ENCODE data around the gene ACOT8.

ACOT8 gene

GRCh38 chr20:45816951-45817350, 40.2 kb downstream of the ACOT8 start:
- TF ChIP-seq CTCF (IDR thresholded peaks at IDR 0.05) = no peak
- H3K27me3 ChIP-seq = peaks cover 6% of the 10 kb centered on the region
- H3K27ac ChIP-seq = no peak overlapping the region
- peaks cover 28% of the 10 kb centered on the region for H3K36me3 ChIP-seq
- H3K4me3 ChIP-seq (ENCODE audit: low read depth in 1 of 2, low read length in 1 of 2) = no peak overlapping the region
- no peaks in the 10 kb centered on the region for H3K9me3 ChIP-seq
- peaks cover 16% of the 10 kb centered on the region in 2 experiments for H3K4me1 ChIP-seq (ENCODE audit: control insufficient read depth in 1 of 2, insufficient read depth in 1 of 2, low read depth in 1 of 2, low read length in 1 of 2)

- no peaks in the 10 kb centered on the region for H3K9me3 ChIP-seq
- H3K4me3 ChIP-seq (ENCODE audit: low read depth in 1 of 2, low read length in 1 of 2) = no peak overlapping the region
- no peak for TF ChIP-seq CTCF (IDR thresholded peaks at IDR 0.05)
- H3K27ac ChIP-seq = no peak overlapping the region
- peaks cover 55% of the 10 kb centered on the region for H3K36me3 ChIP-seq
- H3K4me1 ChIP-seq (ENCODE audit: control insufficient read depth in 1 of 2, insufficient read depth in 1 of 2, low read depth in 1 of 2, low read length in 1 of 2) = peaks cover 17 to 18% of the 10 kb centered on the region in 2 experiments
- H3K27me3 ChIP-seq = no peaks in the 10 kb centered on the region
These were observed 42.9 kb downstream of the ACOT8 start for GRCh38 chr20:45814314-45814713.

- no peaks in the 10 kb centered on the region for H3K27me3 ChIP-seq
- H3K9me3 ChIP-seq = no peaks in the 10 kb centered on the region
- TF ChIP-seq CTCF (IDR thresholded peaks at IDR 0.05) = no peak
- no peak overlapping the region for H3K4me3 ChIP-seq (ENCODE audit: low read depth in 1 of 2, low read length in 1 of 2)
- H3K4me1 ChIP-seq (ENCODE audit: control insufficient read depth in 1 of 2, insufficient read depth in 1 of 2, low read depth in 1 of 2, low read length in 1 of 2) = peaks cover 17 to 18% of the 10 kb centered on the region in 2 experiments
- H3K27ac ChIP-seq = no peak overlapping the region
- peaks cover 63% of the 10 kb centered on the region for H3K36me3 ChIP-seq
These were observed 43.7 kb downstream of the ACOT8 start for GRCh38 chr20:45813489-45813888.

- Histone ChIP-seq H3K36me3 (peaks cover 68% of the 10 kb centered on the region), H3K27me3 (no peaks in the 10 kb centered on the region), H3K4me3 (ENCODE audit: low read depth in 1 of 2, low read length in 1 of 2) (peak overlapping the region; percentile 53 to 61), H3K4me1 (ENCODE audit: control insufficient read depth in 1 of 2, insufficient read depth in 1 of 2, low read depth in 1 of 2, low read length in 1 of 2) (peaks cover 17 to 18% of the 10 kb centered on the region in 2 experiments), H3K9me3 (no peaks in the 10 kb centered on the region), H3K27ac (no peak overlapping the region)
- no peak for TF ChIP-seq CTCF (IDR thresholded peaks at IDR 0.05)
These were observed 44.2 kb downstream of the ACOT8 start for GRCh38 chr20:45813006-45813340.

- Histone ChIP-seq H3K4me1 (ENCODE audit: control insufficient read depth in 1 of 2, insufficient read depth in 1 of 2, low read depth in 1 of 2, low read length in 1 of 2) (peaks cover 17 to 18% of the 10 kb centered on the region in 2 experiments), H3K36me3 (peaks cover 74% of the 10 kb centered on the region), H3K27me3 (no peaks in the 10 kb centered on the region), H3K27ac (peak within 1 kb of the TSS; percentile 35), H3K9me3 (no peaks in the 10 kb centered on the region), H3K4me3 (ENCODE audit: low read depth in 1 of 2, low read length in 1 of 2) (peak within 1 kb of the TSS; percentile 53 to 61)
- TF ChIP-seq CTCF (IDR thresholded peaks at IDR 0.05) = no peak
These were observed 44.8 kb downstream of the ACOT8 start, which contains the start of gene UBE2C for GRCh38 chr20:45812157-45813005. Gene UBE2C, plus strand, starts transcription at chr20:45812644. Its CDS starts 52 bp downstream, at chr20:45812696.
